DMS153 (cell line): ENCODE results near the gene YBX1.
"Not testable (repeated sequence)": the region's sequence is repeated elsewhere in the genome, so short reads cannot be mapped to it uniquely, and the experiment has no call there.

Experiments used
- DNase-seq: peaks from one replicate; lab custom pipeline; 2025; lab: John Stamatoyannopoulos, UW

Gene YBX1

GRCh38 chr1:42681741-42682483 lies at the start of gene YBX1:
TSS of gene YBX1 (plus strand) at chr1:42682418. CDS start at chr1:42682566, 148 bp downstream.
- peak; percentile 100 for DNase-seq

- no peak for DNase-seq
Observed at GRCh38 chr1:42639116-42639515, 43.1 kb upstream of the YBX1 start.

GRCh38 chr1:42646056-42646455 lies 36.2 kb upstream of the YBX1 start:
- DNase-seq: no peak

- no peak for DNase-seq
Observed at GRCh38 chr1:42657201-42657600, 25.0 kb upstream of the YBX1 start.

- DNase-seq: peak; percentile 93
Observed at GRCh38 chr1:42657981-42658876, 24.0 kb upstream of the YBX1 start, which contains the start of gene PPIH. TSS of gene PPIH (plus strand) at chr1:42658423. CDS start at chr1:42658447, 24 bp downstream.

GRCh38 chr1:42658877-42659337 lies 23.3 kb upstream of the YBX1 start:
- DNase-seq: no peak

GRCh38 chr1:42660907-42661500 lies 21.2 kb upstream of the YBX1 start:
- no peak for DNase-seq

- DNase-seq: no peak
Observed at GRCh38 chr1:42669936-42670335, 12.3 kb upstream of the YBX1 start.

- no peak for DNase-seq
Observed at GRCh38 chr1:42670425-42670824, 11.8 kb upstream of the YBX1 start.

- no peak for DNase-seq
Observed at GRCh38 chr1:42674214-42674613, 8.0 kb upstream of the YBX1 start.

GRCh38 chr1:42674682-42675081 lies 7.5 kb upstream of the YBX1 start:
- DNase-seq: no peak

- no peak for DNase-seq
Observed at GRCh38 chr1:42675467-42675866, 6.8 kb upstream of the YBX1 start.

- DNase-seq: no peak
Observed at GRCh38 chr1:42676534-42677087, 5.6 kb upstream of the YBX1 start.

GRCh38 chr1:42679364-42679983 lies 2.7 kb upstream of the YBX1 start:
- no peak for DNase-seq

GRCh38 chr1:42680055-42680454 lies 2.2 kb upstream of the YBX1 start:
- no peak for DNase-seq

GRCh38 chr1:42680921-42681683 lies 1.1 kb upstream of the YBX1 start:
- no peak for DNase-seq

GRCh38 chr1:42682484-42682738 lies 193 bp downstream of the YBX1 start:
- DNase-seq: not testable (repeated sequence)

- DNase-seq: no peak
Observed at GRCh38 chr1:42682739-42683531, 717 bp downstream of the YBX1 start.

GRCh38 chr1:42684139-42684538 lies 1.9 kb downstream of the YBX1 start:
- no peak for DNase-seq

GRCh38 chr1:42686418-42686817 lies 4.2 kb downstream of the YBX1 start:
- no peak for DNase-seq
